H9 (cell line): ENCODE measurements around the gene ITPR2. TPM values are rescaled to one million over a fixed set of nuclear protein-coding genes. Genes with fewer than 3 reads are reported as not detected.

Experiments used
- DNase-seq: peaks from one replicate; pipeline ENCODE4 v3.0.0-alpha.2; 2017
- H2AFZ ChIP-seq: one replicate; pipeline ENCODE4 v1.6.1; 2013; ENCODE audit warnings: mild to moderate bottlenecking, low read length, control low read depth, moderate library complexity
- H2AK5ac ChIP-seq: 2 replicates; pipeline ENCODE4 v1.6.1; 2013; ENCODE audit warnings: low read length, control low read depth, mixed read lengths; ENCODE audit not compliant: insufficient read length
- H2BK120ac ChIP-seq: one replicate; pipeline ENCODE4 v1.6.1; 2013; ENCODE audit warnings: low read depth, mild to moderate bottlenecking, low read length, control low read depth, inconsistent platforms; ENCODE audit not compliant: poor library complexity, severe bottlenecking
- H2BK12ac ChIP-seq: 2 replicates; pipeline ENCODE4 v1.6.1; 2013; ENCODE audit warnings: low read length, control low read depth, mixed read lengths, low read depth; ENCODE audit not compliant: insufficient read length
- H2BK15ac ChIP-seq: 2 replicates; pipeline ENCODE4 v1.6.1; 2013; ENCODE audit warnings: low read depth, low read length, control low read depth
- H2BK20ac ChIP-seq: one replicate; pipeline ENCODE4 v1.6.1; 2013; ENCODE audit warnings: low read depth, mild to moderate bottlenecking, low read length, control low read depth, inconsistent platforms; ENCODE audit not compliant: poor library complexity, severe bottlenecking
- H2BK5ac ChIP-seq: 2 replicates; pipeline ENCODE4 v1.6.1; 2013; ENCODE audit warnings: low read length, control low read depth, mixed read lengths; ENCODE audit not compliant: insufficient read length
- H3K14ac ChIP-seq: 2 replicates; pipeline ENCODE4 v1.6.1; 2013; ENCODE audit warnings: low read length, control low read depth; ENCODE audit not compliant: insufficient read depth
- H3K18ac ChIP-seq: 2 replicates; pipeline ENCODE4 v1.6.1; 2013; ENCODE audit warnings: low read depth, mild to moderate bottlenecking, mixed read lengths, low read length, control low read depth; ENCODE audit not compliant: insufficient read length
- H3K23ac ChIP-seq: 2 replicates; pipeline ENCODE4 v1.6.1; 2013; ENCODE audit warnings: low read length, control low read depth, mixed read lengths, low read depth; ENCODE audit not compliant: insufficient read length
- H3K23me2 ChIP-seq: 2 replicates; pipeline ENCODE4 v1.6.1; 2013; ENCODE audit warnings: low read depth, mild to moderate bottlenecking, mixed read lengths, low read length, control low read depth; ENCODE audit not compliant: insufficient read length, poor library complexity, severe bottlenecking
- H3K27ac ChIP-seq: 2 replicates; pipeline ENCODE4 v1.5.1; 2013; ENCODE audit warnings: low read length, control low read depth, mixed read lengths, low read depth; ENCODE audit not compliant: insufficient read length
- H3K27me3 ChIP-seq: 2 replicates; pipeline ENCODE4 v1.6.1; 2013; ENCODE audit warnings: low read length, control low read depth, inconsistent platforms; ENCODE audit not compliant: insufficient read depth
- H3K4ac ChIP-seq: 2 replicates; pipeline ENCODE4 v1.6.1; 2013; ENCODE audit warnings: low read depth, mild to moderate bottlenecking, control low read depth, inconsistent platforms, low read length, moderate library complexity
- H3K4me1 ChIP-seq: 2 replicates; pipeline ENCODE4 v1.6.1; 2013; ENCODE audit warnings: low read length, control low read depth, inconsistent platforms; ENCODE audit not compliant: insufficient read depth
- H3K4me2 ChIP-seq: 2 replicates; pipeline ENCODE4 v1.6.1; 2013; ENCODE audit warnings: low read length, control low read depth, mixed read lengths; ENCODE audit not compliant: insufficient read length, insufficient read depth
- H3K56ac ChIP-seq: 2 replicates; pipeline ENCODE4 v1.6.1; 2013; ENCODE audit warnings: low read depth, mild to moderate bottlenecking, mixed read lengths, low read length, control low read depth; ENCODE audit not compliant: insufficient read length
- H3K79me1 ChIP-seq: 2 replicates; pipeline ENCODE4 v1.6.1; 2013; ENCODE audit warnings: low read depth, mild to moderate bottlenecking, moderate library complexity, low read length, control low read depth, inconsistent platforms; ENCODE audit not compliant: insufficient read depth, poor library complexity, severe bottlenecking
- H3K79me2 ChIP-seq: 2 replicates; pipeline ENCODE4 v1.6.1; 2013; ENCODE audit warnings: low read length, control low read depth, inconsistent platforms; ENCODE audit not compliant: insufficient read depth
- H3K9ac ChIP-seq: 2 replicates; pipeline ENCODE4 v1.6.1; 2013; ENCODE audit warnings: low read length, control low read depth, mixed read lengths; ENCODE audit not compliant: insufficient read length; ENCODE audit errors: extremely low read depth
- H3K9me3 ChIP-seq: one replicate; pipeline ENCODE4 v1.6.1; 2013; ENCODE audit warnings: low read depth, low read length, inconsistent platforms; ENCODE audit not compliant: control insufficient read depth
- H3T11ph ChIP-seq: one replicate; pipeline ENCODE4 v1.6.1; 2013; ENCODE audit warnings: mild to moderate bottlenecking, low read length, control low read depth, inconsistent platforms
- H4K20me1 ChIP-seq: one replicate; pipeline ENCODE4 v1.6.1; 2013; ENCODE audit not compliant: control insufficient read depth, insufficient read length, insufficient read depth
- H4K5ac ChIP-seq: 2 replicates; pipeline ENCODE4 v1.6.1; 2013; ENCODE audit warnings: low read depth, mild to moderate bottlenecking, mixed read lengths, low read length, control low read depth; ENCODE audit not compliant: insufficient read length
- H4K8ac ChIP-seq: replicated peaks from 2 replicates; pipeline ENCODE4 v1.6.1; 2013; ENCODE audit warnings: low read length, control low read depth, mixed read lengths, low read depth; ENCODE audit not compliant: insufficient read length
- H4K91ac ChIP-seq: 2 replicates; pipeline ENCODE4 v1.6.1; 2013; ENCODE audit warnings: low read depth, mild to moderate bottlenecking, moderate library complexity, mixed read lengths, low read length, control low read depth; ENCODE audit not compliant: insufficient read length
- H3K27ac Mint-ChIP-seq, 3 experiments: 2 replicates in 2 of 3; 3 replicates in 1 of 3; pipeline ENCODE4 v1.8.0; 2020 to 2021; ENCODE audit warnings: mixed read lengths in 3 of 3, mild to moderate bottlenecking in 1 of 3, moderate library complexity in 1 of 3
- H3K27me3 Mint-ChIP-seq: 2 replicates; pipeline ENCODE4 v1.8.0; 2021; ENCODE audit warnings: low read depth, mild to moderate bottlenecking, moderate library complexity, mixed read lengths
- H3K36me3 Mint-ChIP-seq, 3 experiments: 2 replicates in 2 of 3; 3 replicates in 1 of 3; pipeline ENCODE4 v1.8.0; 2020 to 2021; ENCODE audit warnings: low read depth in 3 of 3, mixed read lengths in 3 of 3; ENCODE audit not compliant: insufficient read depth in 1 of 3
- H3K4me1 Mint-ChIP-seq, 2 experiments: 2 replicates each; pipeline ENCODE4 v1.8.0; 2020; ENCODE audit warnings: mixed read lengths in 2 of 2
- H3K4me3 Mint-ChIP-seq, 2 experiments: 2 replicates in 1 of 2; 3 replicates in 1 of 2; pipeline ENCODE4 v1.8.0; 2020 to 2021; ENCODE audit warnings: mild to moderate bottlenecking in 2 of 2, mixed read lengths in 2 of 2, moderate library complexity in 1 of 2
- H3K9me3 Mint-ChIP-seq, 2 experiments: 2 replicates in 1 of 2; 3 replicates in 1 of 2; pipeline ENCODE4 v1.8.0; 2020; ENCODE audit warnings: mild to moderate bottlenecking in 2 of 2, mixed read lengths in 2 of 2, moderate library complexity in 1 of 2
- WGBS: extraction: QIAGEN DNeasy Blood & Tissue Kit; methylation state at CpG from one replicate; pipeline ENCODE4 v1.1.7; 2013; ENCODE audit warnings: missing lambda C conversion rate, low lambda C conversion rate, mixed read lengths; ENCODE audit not compliant: insufficient read length; ENCODE audit errors: extremely low coverage; 5-methylcytosine and 5-hydroxymethylcytosine counted together
- total RNA-seq: library from RNA; stranded (reverse); gene quantifications from 2 replicates; pipeline ENCODE4 v1.2.1, GENCODE V29; 2021
- TF ChIP-seq, protein P1 (sequence below): fragments of 200-600 bp; sonication (generic); conservative IDR thresholded peaks from 3 replicates; pipeline ENCODE4 v1.8.0; 2021; ENCODE audit warnings: antibody characterized with exemption, mild to moderate bottlenecking

Gene ITPR2
- total RNA-seq, 1 experiment from 2014 or later: 14.8 TPM

DNA sequence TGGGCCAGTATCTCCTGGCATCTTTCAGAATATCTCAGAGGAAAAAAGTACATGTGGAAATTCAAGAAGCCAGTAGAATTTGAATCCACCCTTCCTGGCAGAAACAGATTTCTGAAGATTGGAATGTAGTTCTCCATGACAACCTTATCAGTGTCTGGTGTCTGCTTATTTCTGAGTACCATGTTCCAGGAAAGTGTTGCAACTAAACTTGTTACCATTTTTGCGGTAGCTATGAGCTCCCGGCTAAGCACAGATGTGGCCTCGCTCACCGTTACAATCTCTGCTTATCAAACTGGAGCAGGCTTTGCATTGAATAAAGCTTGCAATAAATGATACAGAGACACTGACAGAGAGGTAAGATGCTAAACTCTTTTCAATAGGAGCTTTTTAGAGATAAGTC, 13.0 kb upstream of the ITPR2 start:
- no peak for DNase-seq
- Histone ChIP-seq H2AFZ (no peak overlapping the region), H3K9me3 (no peaks in the 10 kb centered on the region), H3K14ac (no peak overlapping the region), H4K5ac (no peak overlapping the region), H3K18ac (no peak overlapping the region), H3T11ph (no peak overlapping the region), H3K27me3 (no peaks in the 10 kb centered on the region), H2BK12ac (no peak overlapping the region), H3K79me1 (no peaks in the 10 kb centered on the region), H2AK5ac (no peak overlapping the region), H3K4me2 (no peak overlapping the region), H2BK15ac (no peak overlapping the region), H3K56ac (no peak overlapping the region), H3K4me1 (no peaks in the 10 kb centered on the region), H4K20me1 (no peaks in the 10 kb centered on the region), H2BK5ac (no peak overlapping the region), H4K91ac (no peak overlapping the region), H3K9ac (no peak overlapping the region), H3K4ac (no peak overlapping the region), H3K27ac (no peak overlapping the region), H2BK20ac (no peak overlapping the region), H3K79me2 (no peaks in the 10 kb centered on the region), H4K8ac (no peak overlapping the region), H2BK120ac (no peak overlapping the region), H3K23ac (no peak overlapping the region), H3K23me2 (no peaks in the 10 kb centered on the region)
- no peaks in the 10 kb centered on the region for H3K36me3 Mint-ChIP-seq
- no peaks in the 10 kb centered on the region for H3K9me3 Mint-ChIP-seq
- WGBS: no CpG with 5 or more reads among the region's 4 CpGs
- H3K27ac Mint-ChIP-seq: no peak overlapping the region
- H3K27me3 Mint-ChIP-seq: no peaks in the 10 kb centered on the region
- no peak overlapping the region for H3K4me3 Mint-ChIP-seq
- no peaks in the 10 kb centered on the region for H3K4me1 Mint-ChIP-seq
- TF ChIP-seq, protein P1, sequence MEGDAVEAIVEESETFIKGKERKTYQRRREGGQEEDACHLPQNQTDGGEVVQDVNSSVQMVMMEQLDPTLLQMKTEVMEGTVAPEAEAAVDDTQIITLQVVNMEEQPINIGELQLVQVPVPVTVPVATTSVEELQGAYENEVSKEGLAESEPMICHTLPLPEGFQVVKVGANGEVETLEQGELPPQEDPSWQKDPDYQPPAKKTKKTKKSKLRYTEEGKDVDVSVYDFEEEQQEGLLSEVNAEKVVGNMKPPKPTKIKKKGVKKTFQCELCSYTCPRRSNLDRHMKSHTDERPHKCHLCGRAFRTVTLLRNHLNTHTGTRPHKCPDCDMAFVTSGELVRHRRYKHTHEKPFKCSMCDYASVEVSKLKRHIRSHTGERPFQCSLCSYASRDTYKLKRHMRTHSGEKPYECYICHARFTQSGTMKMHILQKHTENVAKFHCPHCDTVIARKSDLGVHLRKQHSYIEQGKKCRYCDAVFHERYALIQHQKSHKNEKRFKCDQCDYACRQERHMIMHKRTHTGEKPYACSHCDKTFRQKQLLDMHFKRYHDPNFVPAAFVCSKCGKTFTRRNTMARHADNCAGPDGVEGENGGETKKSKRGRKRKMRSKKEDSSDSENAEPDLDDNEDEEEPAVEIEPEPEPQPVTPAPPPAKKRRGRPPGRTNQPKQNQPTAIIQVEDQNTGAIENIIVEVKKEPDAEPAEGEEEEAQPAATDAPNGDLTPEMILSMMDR: no peak
